ENCODE results near the gene WDR7.

WDR7 gene

GRCh38 chr18:56775701-56776100 lies 124.5 kb downstream of the WDR7 start:
- no peak overlapping the region for H3K4me3 ChIP-seq (ENCODE audit: low read depth, low read length)
- TF ChIP-seq, protein P1, sequence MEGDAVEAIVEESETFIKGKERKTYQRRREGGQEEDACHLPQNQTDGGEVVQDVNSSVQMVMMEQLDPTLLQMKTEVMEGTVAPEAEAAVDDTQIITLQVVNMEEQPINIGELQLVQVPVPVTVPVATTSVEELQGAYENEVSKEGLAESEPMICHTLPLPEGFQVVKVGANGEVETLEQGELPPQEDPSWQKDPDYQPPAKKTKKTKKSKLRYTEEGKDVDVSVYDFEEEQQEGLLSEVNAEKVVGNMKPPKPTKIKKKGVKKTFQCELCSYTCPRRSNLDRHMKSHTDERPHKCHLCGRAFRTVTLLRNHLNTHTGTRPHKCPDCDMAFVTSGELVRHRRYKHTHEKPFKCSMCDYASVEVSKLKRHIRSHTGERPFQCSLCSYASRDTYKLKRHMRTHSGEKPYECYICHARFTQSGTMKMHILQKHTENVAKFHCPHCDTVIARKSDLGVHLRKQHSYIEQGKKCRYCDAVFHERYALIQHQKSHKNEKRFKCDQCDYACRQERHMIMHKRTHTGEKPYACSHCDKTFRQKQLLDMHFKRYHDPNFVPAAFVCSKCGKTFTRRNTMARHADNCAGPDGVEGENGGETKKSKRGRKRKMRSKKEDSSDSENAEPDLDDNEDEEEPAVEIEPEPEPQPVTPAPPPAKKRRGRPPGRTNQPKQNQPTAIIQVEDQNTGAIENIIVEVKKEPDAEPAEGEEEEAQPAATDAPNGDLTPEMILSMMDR (conservative IDR thresholded peaks at IDR 0.05; ENCODE audit: low read depth, low read length), result no peak
- DNase-seq (ENCODE audit: low read depth), result no peak

DNA sequence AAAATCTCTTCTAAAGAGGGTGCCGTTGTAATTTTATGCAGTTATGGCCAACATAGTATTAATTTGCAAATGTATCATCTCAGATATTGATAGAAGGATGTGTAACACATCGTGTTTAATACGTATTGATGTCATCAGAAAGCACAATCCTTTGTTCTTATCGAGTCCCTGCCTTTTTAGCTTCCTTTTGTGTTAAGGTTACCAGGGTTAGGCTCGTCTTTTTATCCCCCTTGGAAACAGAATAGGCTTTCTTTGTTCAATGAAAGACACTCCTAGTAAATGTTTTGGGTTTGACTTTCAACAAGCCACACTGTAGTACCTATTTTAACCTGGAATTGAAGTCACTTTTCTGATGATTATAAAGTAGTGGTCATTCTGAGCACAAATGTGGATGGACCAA lies 136.2 kb downstream of the WDR7 start:
- H3K4me3 ChIP-seq (ENCODE audit: low read depth, low read length), result no peak overlapping the region
- TF ChIP-seq, protein P1 (conservative IDR thresholded peaks at IDR 0.05; ENCODE audit: low read depth, low read length), result no peak
- DNase-seq (ENCODE audit: low read depth), result no peak

GRCh38 chr18:56789004-56789888 lies 138.1 kb downstream of the WDR7 start:
- no peak overlapping the region for H3K4me3 ChIP-seq (ENCODE audit: low read depth, low read length)
- TF ChIP-seq, protein P1 (conservative IDR thresholded peaks at IDR 0.05; ENCODE audit: low read depth, low read length), result peak; percentile 82
- DNase-seq (ENCODE audit: low read depth), result peak; percentile 70

- H3K4me3 ChIP-seq (ENCODE audit: low read depth, low read length), result no peak overlapping the region
- DNase-seq (ENCODE audit: low read depth), result no peak
- TF ChIP-seq, protein P1 (conservative IDR thresholded peaks at IDR 0.05; ENCODE audit: low read depth, low read length), result no peak
Measured at GRCh38 chr18:56789889-56790180, 138.7 kb downstream of the WDR7 start.

- no peak for DNase-seq (ENCODE audit: low read depth)
- TF ChIP-seq, protein P1 (conservative IDR thresholded peaks at IDR 0.05; ENCODE audit: low read depth, low read length), result no peak
- H3K4me3 ChIP-seq (ENCODE audit: low read depth, low read length), result no peak overlapping the region
Measured at GRCh38 chr18:56795381-56795780, 144.2 kb downstream of the WDR7 start.

DNA sequence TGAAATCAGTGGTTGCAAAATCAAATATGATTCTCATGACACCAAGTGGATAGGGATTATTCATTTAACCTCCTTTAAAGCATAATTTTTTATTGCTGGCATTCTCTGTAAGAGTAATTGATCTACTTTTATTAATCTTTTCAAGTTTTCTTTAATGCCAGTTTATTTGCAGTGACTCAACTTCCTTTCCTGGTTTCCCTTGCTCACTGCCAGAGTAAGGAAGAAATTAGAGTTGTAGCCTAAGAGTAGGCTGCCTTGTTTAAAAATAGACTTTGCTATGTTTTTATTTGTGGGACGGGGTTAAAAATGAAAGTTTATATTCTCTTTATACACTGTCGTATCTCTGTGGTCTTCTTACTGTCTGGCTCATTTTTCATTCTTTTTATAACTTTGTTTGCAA lies 148.6 kb downstream of the WDR7 start:
- DNase-seq (ENCODE audit: low read depth), result peak; percentile 28
- TF ChIP-seq, protein P1 (conservative IDR thresholded peaks at IDR 0.05; ENCODE audit: low read depth, low read length), result no peak

GRCh38 chr18:56803051-56803450 lies 151.9 kb downstream of the WDR7 start:
- TF ChIP-seq, protein P1 (conservative IDR thresholded peaks at IDR 0.05; ENCODE audit: low read depth, low read length), result no peak
- H3K4me3 ChIP-seq (ENCODE audit: low read depth, low read length), result no peak overlapping the region
- DNase-seq (ENCODE audit: low read depth), result no peak

More for the DNA sequence above, 148.6 kb downstream of the WDR7 start:
- H3K4me3 ChIP-seq (ENCODE audit: low read depth, low read length), result no peak overlapping the region

Data from choroid plexus epithelial cell (primary cell).